DMS 273 treated with DMSO at 0.1 percent for 48 hours (cell line): ENCODE results near the gene LRP4.
"Not testable (repeated sequence)": the region's sequence is repeated elsewhere in the genome, so short reads cannot be mapped to it uniquely, and the experiment has no call there.

Source experiments
- DNase-seq: peaks from one replicate; lab custom pipeline; 2025; lab: John Stamatoyannopoulos, UW

LRP4 gene

DNA sequence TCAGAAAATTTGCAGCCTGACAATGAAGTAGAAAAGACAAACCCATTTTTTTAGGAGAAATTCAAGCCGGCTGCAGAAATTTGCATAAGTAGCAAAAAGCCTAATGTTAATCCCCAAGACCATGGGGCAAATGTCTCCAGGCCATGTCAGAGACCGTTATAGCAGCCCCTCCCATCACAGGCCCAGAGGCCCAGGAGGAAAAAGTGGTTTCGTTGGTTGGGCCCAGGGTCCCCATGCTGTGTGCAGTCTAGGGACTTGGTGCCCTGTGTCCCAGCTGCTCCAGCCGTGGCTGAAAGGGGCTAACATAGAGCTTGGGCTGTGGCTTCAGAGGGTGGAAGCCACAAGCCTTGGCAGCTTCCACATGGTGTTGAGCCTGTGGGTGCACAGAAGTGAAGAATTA, 9.6 kb upstream of the LRP4 start:
- not testable (repeated sequence) for DNase-seq

DNA sequence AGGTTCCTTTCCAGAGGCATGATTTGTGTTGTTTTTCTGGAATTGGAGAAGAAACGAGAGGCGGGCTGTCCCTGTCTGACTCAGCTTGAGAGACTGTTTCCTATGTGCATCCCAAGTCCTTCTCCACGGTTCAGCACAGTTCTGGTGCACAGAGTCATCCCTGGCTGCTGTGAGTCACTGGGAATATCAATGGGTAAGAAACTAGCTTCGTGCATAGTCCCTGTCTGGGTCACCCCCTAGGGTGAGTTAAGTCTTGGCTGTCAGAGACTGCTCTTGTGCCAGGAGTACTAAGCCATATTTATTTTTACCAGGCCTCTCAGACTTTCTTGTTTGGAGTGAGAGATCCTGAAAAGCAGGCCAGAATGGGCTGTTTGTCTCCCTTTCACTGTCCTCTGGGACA, 2.4 kb upstream of the LRP4 start:
- DNase-seq, result no peak

DNA sequence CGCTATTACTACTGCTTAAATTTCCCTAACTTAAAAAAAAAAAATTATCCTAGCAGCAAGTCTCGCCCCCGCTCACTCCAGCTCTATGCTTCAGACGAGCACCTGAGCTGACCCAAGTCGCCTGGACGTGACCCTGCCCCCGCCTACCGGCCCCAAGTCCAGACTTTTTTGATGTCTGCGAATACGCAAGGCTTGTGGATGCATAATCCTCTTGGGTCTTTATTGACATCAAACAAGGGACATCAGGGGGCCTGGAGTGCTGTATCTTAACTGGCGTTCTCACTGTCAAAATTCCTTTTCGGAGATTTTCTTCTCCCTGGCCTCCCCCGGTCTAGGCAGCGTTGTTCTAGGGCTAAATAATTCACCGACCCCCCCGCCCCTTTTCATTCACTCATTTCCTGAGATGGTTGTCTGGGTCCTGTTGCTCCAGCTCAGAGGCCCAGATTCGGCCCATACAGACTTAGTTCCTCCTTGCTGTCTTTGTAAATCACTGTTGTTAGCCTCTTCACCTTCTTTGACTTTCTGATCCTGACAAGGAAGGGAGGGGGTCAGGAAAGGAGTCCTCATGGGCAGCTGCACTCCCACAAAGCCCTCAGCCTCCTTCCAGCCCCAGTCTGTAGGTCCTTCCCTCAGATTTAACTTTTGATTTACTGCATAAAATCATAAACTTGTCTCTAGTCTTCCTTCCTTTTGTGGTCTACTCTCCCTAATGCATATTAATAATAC, 601 bp upstream of the LRP4 start:
- no peak for DNase-seq

DNA sequence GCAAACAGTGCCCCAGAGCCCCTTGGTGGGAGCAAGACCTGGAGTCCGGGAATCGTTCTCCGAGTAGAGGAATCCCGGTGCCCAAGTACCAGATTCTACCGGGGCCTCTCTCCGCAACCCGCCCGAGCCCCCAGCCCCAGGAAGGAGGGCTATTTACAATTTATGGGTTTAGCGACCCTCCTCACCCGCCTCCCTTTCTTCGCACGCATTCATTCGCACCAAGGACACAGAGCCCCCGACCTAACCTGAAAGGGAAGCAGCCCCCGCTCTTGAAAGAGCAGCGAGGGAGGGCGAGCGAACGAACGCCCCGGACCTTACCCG, 628 bp downstream of the LRP4 start:
- DNase-seq, result no peak

DNA sequence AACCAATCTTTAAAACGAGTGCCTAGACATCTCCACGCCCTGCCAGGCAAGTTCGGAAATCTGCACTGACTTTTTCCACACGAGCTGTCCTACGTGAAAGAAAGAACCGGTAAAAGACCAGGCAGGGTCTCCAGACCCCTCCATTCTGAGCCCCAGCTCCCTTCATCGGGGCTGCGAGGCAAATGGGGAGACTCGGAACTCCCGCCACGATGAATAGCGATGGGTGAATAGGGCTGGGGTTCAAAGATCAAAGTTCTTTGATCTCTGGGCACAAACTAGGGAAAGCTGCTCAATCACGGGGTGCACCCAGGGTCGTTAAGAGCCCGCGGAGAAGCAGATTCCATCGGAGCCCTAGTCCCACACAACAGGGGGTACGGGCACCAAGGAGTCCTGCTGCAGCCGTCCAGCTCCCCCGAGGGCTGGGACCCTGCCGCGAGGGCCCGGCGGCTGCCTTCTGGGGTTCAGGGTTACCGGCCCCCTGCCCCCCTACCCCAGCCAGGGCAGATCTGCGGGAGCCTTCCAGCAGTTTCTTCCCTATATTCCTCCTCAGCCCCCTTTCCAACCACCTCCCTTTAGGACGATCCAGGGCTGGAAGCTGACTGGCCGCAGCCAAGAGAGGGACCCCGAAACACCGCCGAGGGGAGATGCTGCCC, 1.1 kb downstream of the LRP4 start:
- DNase-seq, result no peak

DNA sequence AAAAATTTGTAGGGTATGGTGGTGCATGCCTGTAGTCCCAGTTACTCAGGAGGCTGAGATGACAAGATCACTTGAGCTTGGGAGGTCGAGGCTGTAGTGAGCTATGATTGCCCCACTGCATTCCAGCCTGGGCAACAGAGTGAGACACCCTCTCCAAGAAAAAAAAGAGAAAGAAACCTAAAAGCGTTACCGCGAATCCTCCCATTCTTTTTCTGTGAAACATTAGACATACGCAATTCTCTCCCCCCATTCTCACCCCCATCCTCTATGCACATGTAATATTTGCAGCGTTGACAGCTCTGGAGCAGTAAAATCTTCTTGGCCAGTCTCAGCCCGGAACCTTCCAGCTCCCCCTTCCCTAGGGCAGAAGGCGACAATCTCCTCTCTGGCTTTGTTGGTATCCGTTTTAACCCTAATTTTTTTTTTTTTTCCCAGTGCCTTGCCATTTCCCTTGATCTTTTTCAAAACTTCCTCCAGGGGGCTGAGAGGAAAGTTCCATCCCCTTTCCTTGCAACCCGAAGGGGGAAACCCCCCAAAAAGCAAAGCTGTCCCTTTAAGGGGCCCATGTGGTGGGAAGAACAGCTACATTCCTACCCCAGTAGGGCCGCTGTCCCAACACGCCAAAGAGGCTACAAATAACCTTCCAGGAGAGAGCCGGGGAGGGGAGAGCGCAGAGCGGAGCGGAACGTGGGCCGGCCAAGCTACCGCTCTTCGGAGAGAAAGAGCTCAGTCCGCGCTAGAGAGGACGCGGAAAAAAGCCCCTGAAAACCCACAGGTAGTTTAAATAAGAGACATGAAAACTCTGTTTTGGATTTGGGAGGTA, 1.9 kb downstream of the LRP4 start:
- no peak for DNase-seq

DNA sequence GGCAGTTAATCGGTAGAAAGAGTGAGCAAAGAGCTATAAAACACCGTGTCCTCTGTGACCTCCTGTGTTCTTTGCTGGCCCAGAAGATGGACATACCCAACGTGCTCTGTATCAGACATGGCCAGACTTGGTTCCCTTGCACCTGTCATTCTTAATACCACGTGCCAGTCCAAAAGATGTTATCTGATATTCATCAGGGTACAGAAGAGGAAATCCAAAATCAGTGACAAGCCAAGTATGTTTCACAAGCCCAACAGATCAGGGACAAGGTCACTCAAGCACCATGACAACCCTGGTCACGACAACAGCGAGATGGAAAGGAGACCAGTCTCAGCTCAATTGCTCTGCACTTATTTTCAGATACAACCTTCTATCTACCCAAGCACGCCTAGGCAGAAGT, 3.4 kb downstream of the LRP4 start:
- DNase-seq, result no peak

DNA sequence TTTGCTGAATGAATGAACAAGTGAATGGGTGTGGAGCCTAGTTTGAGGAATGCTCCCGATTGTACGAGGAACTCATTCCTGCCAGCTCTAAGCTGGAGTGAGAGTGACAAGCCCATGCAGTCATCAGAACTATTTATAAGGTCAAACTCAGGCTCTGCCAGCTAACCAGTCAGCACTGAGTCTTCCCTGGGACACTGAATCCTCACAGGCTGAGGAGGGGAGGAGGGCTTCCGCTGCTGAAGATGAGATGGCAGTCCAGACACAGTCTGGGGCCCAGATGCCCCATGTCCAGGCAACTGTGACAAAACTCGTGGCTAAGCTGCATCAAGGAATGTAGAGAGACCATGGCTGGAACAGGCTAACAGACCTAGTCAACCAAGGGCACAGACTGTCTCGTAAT, 4.0 kb downstream of the LRP4 start:
- DNase-seq, result no peak

DNA sequence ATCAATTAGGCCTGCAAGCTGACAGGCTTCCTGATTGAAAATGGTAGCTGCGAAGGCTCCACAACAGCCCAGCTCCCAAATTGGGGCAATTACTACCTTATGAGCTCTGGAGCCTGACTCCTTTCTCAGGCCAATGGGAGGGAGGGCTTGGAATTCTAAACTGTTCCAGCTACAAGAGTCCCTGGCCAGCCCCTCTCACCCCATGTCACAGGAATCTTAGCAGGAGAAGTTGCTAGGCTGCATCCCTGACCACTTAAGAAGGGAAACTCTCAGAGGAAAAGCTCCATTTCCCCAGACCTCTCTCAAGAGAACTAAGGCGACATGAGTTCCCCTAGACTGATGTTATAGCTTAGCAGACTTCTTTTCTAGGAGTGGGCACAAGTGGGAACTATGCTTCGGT, 4.9 kb downstream of the LRP4 start:
- no peak for DNase-seq

DNA sequence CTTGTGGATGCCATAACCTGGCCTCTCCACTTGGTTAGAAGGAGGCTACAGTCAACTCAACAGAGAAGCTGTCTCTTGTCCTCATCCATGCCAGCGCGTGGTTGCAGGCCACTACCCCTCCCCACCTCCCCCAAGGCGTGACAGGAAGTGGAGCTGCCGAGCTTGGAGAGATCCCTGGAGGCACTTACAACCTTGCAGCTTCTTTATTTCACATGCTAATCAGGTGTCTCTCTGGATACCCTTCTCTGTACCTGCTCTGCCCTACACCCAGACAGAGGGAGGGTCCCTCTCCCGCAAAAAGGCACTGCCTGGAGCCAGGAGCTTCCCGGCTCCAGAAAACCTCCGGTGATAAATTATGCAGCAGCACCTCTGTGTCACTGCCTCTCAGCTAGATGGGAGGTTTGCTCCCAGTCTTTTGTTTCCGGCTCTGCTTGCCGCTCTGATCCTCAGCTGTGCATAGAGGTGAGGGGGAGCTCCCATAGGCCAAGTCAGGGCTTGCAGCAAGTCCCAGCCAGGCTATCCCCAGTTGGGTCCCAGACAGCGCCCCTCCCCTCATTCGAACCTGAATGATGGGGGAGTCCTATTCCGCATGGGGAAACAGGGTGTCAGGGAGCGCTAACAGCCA, 5.7 kb downstream of the LRP4 start:
- no peak for DNase-seq

DNA sequence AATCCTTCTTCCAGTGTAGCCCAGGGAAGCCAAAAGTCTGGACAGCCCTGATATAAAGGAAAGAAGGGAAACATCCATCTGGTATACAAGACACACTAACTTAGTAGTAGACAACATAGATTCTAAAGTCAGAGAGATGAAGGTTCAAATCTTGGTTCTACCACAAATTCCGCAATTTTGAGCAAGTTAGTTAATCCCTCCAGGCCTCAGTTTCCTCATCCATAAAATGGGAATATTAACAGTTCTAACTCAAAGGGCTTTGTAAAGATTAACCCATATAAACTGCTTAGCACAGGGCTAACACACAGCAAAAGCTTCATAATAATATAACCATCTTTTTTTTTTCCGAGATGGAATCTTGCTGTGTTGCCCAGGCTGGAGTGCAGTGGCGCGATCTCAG, 10.7 kb downstream of the LRP4 start:
- DNase-seq, result no peak

DNA sequence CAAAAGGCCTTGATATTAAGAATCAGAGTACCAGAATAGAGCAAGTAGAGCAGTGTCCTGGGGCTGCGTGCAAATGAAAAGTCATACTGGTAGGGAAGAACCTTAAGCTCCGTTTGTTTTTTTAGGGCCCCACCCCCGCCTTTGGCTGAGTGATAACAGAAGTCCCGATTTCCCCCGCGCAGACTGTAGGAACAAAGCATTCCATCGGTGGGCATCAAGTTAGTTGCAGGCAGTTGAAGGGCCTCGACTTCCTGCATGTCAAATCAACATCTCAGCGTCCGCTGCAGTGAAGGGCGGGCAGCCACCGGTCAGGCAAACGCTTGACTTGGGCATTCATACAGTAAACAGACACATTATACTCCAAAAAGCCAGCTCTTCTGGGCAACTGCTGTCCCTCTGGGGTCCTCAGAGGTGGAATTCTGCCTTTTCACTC, 11.7 kb downstream of the LRP4 start:
- no peak for DNase-seq

DNA sequence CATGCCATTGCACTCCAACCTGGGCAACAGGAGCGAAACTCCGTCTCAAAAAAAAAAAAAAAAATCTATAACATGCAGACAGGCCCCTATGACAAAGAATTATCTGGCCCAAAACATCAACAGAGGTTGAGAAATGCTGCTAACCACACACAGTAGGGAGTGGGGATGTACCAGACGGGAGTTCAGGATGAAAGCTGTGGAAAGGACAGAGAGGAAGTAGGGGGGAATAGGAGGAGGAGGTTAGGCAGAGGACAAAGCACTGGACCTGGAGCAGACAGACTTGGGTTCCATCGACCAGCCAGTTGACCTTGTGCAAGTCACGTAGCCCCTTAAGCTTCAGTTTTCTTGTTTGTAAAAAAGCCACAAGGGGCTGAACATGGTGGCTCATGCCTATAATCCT, 12.5 kb downstream of the LRP4 start:
- DNase-seq, result no peak

DNA sequence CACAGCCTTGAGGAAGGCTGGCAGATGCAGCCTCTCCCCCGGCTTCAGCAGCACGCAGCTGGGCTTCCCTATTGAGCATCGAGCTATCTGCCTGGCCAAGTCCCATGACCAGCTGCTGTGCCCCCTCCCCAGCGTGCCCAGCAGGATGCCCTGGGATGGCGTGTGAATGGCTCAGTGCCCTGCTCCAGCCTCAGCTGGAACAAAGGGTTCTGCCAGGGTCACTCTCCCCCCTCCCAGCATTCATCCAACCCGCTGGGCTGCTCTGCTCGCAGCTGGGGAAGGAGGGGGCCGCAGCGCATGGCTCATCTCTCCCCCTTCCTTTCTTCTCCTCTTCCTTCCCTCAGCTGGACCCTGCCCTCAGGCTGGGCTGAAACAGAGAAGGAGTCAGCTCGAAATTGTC, 14.5 kb downstream of the LRP4 start:
- no peak for DNase-seq

DNA sequence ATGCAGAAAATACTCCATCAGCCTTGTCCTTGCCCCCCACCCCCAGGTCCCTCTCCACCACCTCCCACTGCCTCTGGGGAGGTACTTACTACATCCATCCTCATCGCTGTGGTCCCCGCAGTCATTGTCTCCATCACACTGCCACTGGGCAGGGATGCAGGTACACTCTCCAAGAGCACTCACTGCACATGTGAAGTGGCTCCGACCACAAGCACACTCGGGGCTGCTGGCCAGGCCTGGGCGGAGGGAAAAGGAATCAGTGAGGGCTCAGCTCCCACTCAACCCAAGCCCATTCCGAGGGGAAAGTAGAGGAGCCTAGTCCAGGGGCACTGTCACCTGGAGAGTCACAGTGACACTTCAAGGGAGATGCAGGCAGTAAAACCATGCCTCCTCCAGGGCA, 15.7 kb downstream of the LRP4 start:
- DNase-seq, result no peak

DNA sequence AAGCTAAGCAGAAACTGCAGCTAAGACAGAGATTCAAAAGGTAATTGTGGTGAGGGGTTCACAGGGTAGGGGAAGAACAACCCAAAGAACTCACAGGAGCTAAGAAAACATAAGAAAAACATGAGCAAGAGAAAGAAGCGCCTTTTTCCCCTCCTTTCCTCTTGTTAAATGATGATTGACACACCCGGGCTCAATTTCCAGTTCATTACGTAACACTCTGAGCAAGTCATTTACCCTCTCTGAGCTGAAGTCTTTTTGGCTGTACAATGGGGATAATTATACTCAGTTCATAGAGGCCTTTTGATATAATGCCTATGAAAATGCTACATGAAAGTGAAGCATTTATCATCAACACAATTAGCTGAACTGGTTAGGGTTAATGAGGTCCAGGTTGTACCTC, 17.2 kb downstream of the LRP4 start:
- no peak for DNase-seq

DNA sequence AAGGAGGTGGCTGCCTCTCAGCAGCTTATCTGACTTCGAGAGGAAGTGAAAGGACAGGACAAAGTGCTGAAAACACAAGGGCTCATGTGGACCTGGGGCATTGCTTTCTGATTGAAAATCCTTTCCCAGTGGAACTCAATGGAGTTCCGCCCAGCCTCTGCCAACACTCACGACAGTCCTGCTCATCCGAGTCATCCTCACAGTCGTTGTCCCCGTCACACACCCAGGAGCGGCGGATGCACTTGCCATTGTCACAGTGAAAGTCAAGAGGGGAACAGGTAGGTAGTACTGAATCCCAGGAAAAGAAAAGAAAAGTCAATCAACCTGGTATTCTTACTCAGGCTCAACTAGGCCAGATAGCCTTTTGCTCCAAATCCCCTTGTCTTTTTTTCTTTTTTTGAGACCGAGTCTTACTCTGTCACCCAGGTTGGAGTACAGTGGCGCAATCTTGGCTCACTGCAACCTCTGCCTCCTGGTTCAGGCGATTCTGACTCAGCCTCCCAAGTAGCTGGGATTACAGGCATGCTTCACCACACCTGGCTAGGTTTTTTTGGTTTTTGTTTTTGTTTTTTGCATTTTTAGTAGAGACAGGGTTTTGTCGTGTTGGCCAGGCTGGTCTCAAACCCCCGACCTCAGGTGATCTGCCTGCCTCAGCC, 18.1 kb downstream of the LRP4 start:
- no peak for DNase-seq

DNA sequence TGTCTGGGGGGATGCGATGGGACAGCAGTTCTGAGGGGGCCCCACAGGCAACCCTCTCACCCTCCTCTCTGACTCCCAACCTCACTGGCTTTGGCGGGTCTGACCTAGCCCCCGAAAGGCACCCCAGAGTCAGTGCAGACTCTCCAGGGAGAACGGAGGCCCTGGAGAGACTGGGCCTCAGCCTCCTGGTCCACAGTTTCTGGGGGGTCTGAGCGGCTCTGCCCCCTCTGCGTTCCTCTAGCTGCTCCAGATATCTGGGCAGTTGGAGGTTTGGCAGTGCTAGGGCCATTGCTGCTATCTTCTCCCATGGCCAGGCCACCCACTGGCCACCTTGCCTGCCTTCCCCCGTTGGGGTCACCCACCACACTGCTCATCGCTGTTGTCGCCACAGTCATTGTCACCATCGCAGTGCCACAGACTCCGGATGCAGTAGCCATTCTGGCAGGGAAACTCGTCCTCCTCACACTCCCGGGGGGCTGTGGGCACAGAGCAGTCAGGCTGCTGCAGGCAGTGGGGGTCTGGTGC, 18.8 kb downstream of the LRP4 start:
- DNase-seq, result no peak

DNA sequence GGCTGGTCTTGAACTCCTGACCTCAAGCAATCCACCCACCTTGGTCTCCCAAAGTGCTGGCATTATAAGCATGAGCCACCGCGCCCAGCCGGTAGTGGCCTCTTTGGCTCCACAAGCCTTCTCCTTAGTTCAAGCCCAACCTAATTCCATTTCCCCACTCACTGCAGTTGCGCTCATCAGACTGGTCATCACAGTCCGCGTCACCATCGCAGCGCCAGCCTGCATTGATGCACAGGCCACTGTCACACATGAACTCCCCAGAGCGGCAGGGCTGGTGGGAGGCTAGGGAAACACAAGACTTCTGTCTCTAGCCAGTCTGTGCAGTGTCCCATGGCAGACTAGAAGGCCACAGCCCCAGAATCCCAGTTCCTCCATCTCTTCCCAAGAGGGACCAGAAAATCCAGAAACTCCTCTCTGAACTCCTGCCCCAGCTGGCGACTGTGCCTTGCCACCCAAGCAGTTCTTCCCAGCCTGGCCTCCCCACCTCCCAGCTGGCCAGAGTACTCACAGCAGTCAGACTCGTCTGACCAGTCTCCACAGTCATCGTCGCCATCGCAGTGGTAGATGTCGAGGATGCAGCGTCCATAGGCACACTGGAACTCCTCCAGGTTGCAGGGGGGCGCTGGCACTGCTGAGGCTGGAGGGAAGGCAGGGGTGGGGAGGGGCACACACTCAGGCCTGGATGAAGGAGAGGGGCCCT, 19.8 kb downstream of the LRP4 start:
- no peak for DNase-seq

DNA sequence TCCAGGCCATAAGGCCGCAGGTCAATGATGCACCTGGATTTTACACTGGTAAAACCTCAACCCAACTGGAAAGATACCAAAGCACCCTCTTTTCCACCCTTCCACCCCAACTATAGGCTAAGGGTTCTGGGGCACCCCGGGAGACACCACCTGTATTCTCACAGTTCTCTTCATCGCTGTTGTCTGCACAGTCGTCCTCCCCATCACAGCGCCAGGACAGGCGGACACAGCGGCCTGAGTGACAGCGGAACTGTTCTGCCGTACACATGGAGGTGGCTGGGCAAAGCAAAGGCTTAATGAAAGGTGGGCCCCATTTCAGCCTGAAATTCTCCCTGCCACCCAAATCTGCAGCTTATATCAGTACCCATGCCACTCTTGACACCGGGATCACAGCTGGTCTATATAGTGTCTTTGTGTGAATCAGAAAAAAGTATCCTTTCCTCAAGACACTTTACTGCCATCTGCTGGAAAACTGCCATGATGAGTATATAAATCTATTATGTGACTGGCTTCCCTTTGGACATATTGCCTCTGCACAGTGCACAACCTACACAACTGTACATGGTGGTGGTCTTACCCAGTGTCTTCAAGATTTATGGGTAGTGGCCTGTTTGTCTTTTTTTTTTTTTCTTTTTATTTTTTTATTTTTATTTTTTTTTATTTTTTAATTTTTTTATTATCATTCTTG, 21.5 kb downstream of the LRP4 start:
- no peak for DNase-seq

DNA sequence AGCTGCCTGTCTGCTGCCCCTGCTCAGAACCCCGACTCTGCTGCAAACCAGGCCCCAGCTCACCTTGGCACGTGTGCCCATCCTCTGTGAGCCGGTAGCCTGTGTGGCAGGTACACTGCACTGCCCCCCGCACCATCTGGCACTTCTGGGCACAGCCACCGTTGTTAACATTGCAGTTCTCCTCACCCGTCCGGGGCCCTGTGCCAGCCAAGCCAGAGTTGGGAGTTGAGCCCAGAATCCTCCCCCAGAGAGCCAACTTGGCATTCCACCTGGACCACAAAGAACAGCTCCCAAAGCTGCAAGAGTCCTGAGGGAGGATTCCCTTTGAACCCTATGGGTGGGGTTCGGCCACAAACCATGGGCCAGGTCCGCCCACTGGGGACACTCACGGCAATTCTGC, 22.5 kb downstream of the LRP4 start:
- DNase-seq, result peak; percentile 40
